UCSD-AML1 (cell line): ENCODE results near the gene BORCS5.
"Not testable (repeated sequence)": the region's sequence is repeated elsewhere in the genome, so short reads cannot be mapped to it uniquely, and the experiment has no call there.

Source experiments
- DNase-seq: peaks from one replicate; lab custom pipeline; 2025; ENCODE audit not compliant: unreplicated experiment; lab: John Stamatoyannopoulos, UW

Gene BORCS5

GRCh38 chr12:12392413-12392812 is 35.5 kb downstream of the BORCS5 start:
- DNase-seq, result no peak

- DNase-seq, result no peak
Observed at GRCh38 chr12:12393171-12393570, 36.3 kb downstream of the BORCS5 start.

- DNase-seq, result no peak
Observed at GRCh38 chr12:12396694-12397093, 39.8 kb downstream of the BORCS5 start.

GRCh38 chr12:12397184-12397583 is 40.3 kb downstream of the BORCS5 start:
- DNase-seq, result no peak

- no peak for DNase-seq
Observed at GRCh38 chr12:12398026-12398859, 41.4 kb downstream of the BORCS5 start.

GRCh38 chr12:12399161-12399560 is 42.3 kb downstream of the BORCS5 start:
- no peak for DNase-seq

GRCh38 chr12:12399776-12400305 is 43.0 kb downstream of the BORCS5 start:
- no peak for DNase-seq

GRCh38 chr12:12400793-12401192 is 43.9 kb downstream of the BORCS5 start:
- no peak for DNase-seq

- DNase-seq, result no peak
Observed at GRCh38 chr12:12403264-12404248, 46.7 kb downstream of the BORCS5 start.

- DNase-seq, result no peak
Observed at GRCh38 chr12:12404297-12404696, 47.4 kb downstream of the BORCS5 start.

GRCh38 chr12:12405882-12406281 is 49.0 kb downstream of the BORCS5 start:
- DNase-seq, result no peak

- no peak for DNase-seq
Observed at GRCh38 chr12:12406762-12407161, 49.9 kb downstream of the BORCS5 start.

- DNase-seq, result no peak
Observed at GRCh38 chr12:12408265-12408690, 51.4 kb downstream of the BORCS5 start.

- not testable (repeated sequence) for DNase-seq
Observed at GRCh38 chr12:12409337-12409736, 52.5 kb downstream of the BORCS5 start.

GRCh38 chr12:12415886-12416285 is 59.0 kb downstream of the BORCS5 start:
- DNase-seq, result no peak

- DNase-seq, result not testable (repeated sequence)
Observed at GRCh38 chr12:12419165-12419564, 62.3 kb downstream of the BORCS5 start.

GRCh38 chr12:12423367-12423766 is 66.5 kb downstream of the BORCS5 start:
- no peak for DNase-seq

- DNase-seq, result no peak
Observed at GRCh38 chr12:12425001-12425400, 68.1 kb downstream of the BORCS5 start.

GRCh38 chr12:12425616-12426015 is 68.7 kb downstream of the BORCS5 start:
- no peak for DNase-seq

- no peak for DNase-seq
Observed at GRCh38 chr12:12427568-12427967, 70.7 kb downstream of the BORCS5 start.

- DNase-seq, result no peak
Observed at GRCh38 chr12:12428047-12428446, 71.2 kb downstream of the BORCS5 start.
